ENCODE results near the gene CYB5RL. TPM values are rescaled to one million over a fixed set of nuclear protein-coding genes. Genes with fewer than 3 reads are reported as not detected.

The CYB5RL gene
- total and polyA plus RNA-seq, 2 donors (not counting 3 experiments of a cell fraction or from before 2014, with no cell fraction given), result 5.8 to 8.6 TPM

GRCh38 chr1:54219688-54220003 is 19.8 kb upstream of the CYB5RL start:
- BruUV-seq (replicated peaks), result no TSS peak
- Histone ChIP-seq H3K27me3 (ENCODE audit: control insufficient read depth in 2 of 2, insufficient read depth in 2 of 2, low read length in 2 of 2) (no peaks in the 10 kb centered on the region), H4K20me1 (replicated peaks; ENCODE audit: control insufficient read depth, extremely low read depth, insufficient read depth, low read length) (no peaks in the 10 kb centered on the region), H3K79me2 (ENCODE audit: control insufficient read depth, insufficient read depth, low read length) (no peaks in the 10 kb centered on the region), H2AFZ (ENCODE audit: low read depth, low read length) (no peak overlapping the region), H3K9me1 (replicated peaks; ENCODE audit: control insufficient read depth, extremely low read depth, insufficient read depth, low read length) (no peaks in the 10 kb centered on the region), H3K9ac (replicated peaks; ENCODE audit: extremely low read depth, insufficient read depth, low read length) (no peak overlapping the region), H3K36me3 (ENCODE audit: control insufficient read depth in 2 of 2, extremely low read depth in 1 of 2, insufficient read depth in 2 of 2, low read length in 2 of 2) (peaks cover 6 to 31% of the 10 kb centered on the region in 2 experiments), H3K4me1 (ENCODE audit: control insufficient read depth, extremely low read depth, insufficient read depth, low read length) (peaks cover 3% of the 10 kb centered on the region), H3K4me3 (replicated peaks in 1 of 3; ENCODE audit: insufficient read depth in 1 of 3, low read depth in 1 of 3, low read length in 3 of 3) (no peak overlapping the region), H3K27ac (ENCODE audit: insufficient read depth, low read depth, low read length) (no peak overlapping the region), H3K4me2 (ENCODE audit: insufficient read depth, low read length) (no peak overlapping the region), H3K9me3 (replicated peaks; ENCODE audit: control insufficient read depth, insufficient read depth, low read length) (no peaks in the 10 kb centered on the region)
- no peak for DNase-seq (ENCODE audit: low read depth, low spot score)
- intact Hi-C loops (cut with micrococcal nuclease), result no loop called here
- FAIRE-seq, result no peak
- TF ChIP-seq CTCF (IDR thresholded peaks at IDR 0.05; ENCODE audit: extremely low read depth in 1 of 2, insufficient read depth in 1 of 2, low read depth in 1 of 2, low read length in 2 of 2), result no peak
- no peak for TF ChIP-seq MAX (IDR thresholded peaks at IDR 0.05; ENCODE audit: insufficient read depth, insufficient read length)
- no peak for TF ChIP-seq EZH2 (IDR thresholded peaks at IDR 0.05; ENCODE audit: borderline replicate concordance, low read depth, low read length, severe bottlenecking)
- no peak for TF ChIP-seq POLR2AphosphoS5 (IDR thresholded peaks at IDR 0.05; ENCODE audit: insufficient read depth, low read depth, low read length)
- no peak for TF ChIP-seq GATA2 (IDR thresholded peaks at IDR 0.05; ENCODE audit: insufficient read depth, insufficient read length, low read depth, low read length)
- TF ChIP-seq POLR2A (IDR thresholded peaks at IDR 0.05; ENCODE audit: low read depth, low read length), result no peak
- no peak for TF ChIP-seq JUN (IDR thresholded peaks at IDR 0.05; ENCODE audit: borderline replicate concordance, insufficient read depth, insufficient read length, low read depth)
- no peak for TF ChIP-seq FOS (IDR thresholded peaks at IDR 0.05; ENCODE audit: borderline replicate concordance, insufficient read depth, low read length)
- TF ChIP-seq MYC (IDR thresholded peaks at IDR 0.05; ENCODE audit: low read depth, low read length), result no peak
- ChIA-PET CTCF (interaction anchor here (1.0 to 3.3 kb wide), 6 partner anchors 10 to 270 kb away, joined by 3 to 26 read pairs (median 6); no protein-coding TSS in a partner anchor), POLR2A (no interaction called here)
- dilution Hi-C loops (cut with MboI; ENCODE audit: extremely low pct_ligation_motif_present, low sequenced_read_pairs), result no loop called here

All from endothelial cell of umbilical vein (primary cell).